ENCODE measurements around the gene RPL23. TPM values are rescaled to one million over a fixed set of nuclear protein-coding genes. Genes with fewer than 3 reads are reported as not detected.
A peak's percentile ranks its signal among the peaks of the same experiment; 100 is the strongest.

Gene RPL23
- total and polyA plus RNA-seq, 9 of the 15 experiments (the other 6 are each of a cell fraction or from before 2014, with no cell fraction given) = 1,745 to 3,667 (median 3,096) TPM

DNA sequence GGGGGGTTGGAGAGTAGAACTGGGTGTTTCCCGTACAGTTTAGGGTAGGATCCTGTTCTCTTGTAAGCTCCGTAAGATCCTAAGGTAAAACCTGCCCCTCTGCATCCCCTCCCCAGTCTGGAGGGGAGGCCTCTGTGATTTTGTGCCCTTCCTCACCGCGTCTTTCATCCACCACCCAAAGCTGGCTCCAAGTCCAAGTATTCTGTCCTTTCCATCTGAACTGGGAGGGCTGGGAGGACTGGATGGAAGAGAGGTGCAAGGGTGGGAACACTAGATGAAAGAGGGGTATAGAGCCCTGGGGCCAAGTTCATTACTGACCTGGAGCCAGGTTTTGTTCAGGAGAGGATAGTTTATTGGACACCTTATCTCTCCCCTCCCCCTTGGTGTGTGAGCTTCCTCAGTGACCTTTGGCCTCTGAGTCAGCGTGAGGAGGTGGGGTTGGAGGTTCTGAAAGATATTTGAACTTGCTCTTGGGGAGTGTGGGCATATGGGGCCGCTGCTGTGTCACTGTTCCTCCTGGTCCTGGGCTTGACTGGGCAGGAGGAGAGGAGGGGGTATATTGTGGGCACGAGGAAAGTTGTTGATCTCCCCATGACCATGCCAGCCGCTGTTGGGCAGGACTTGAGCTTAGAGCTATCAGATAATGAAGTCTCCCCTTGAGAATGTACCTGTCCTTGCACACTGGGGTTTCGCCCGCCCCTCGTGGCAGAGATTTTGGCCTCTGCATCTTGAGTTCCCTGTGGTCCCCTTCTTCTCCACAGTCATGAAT, 17.9 kb upstream of the RPL23 start (continued):
- TF ChIP-seq RAD21 (CRISPR knock-in tag; conservative IDR thresholded peaks at IDR 0.05 in 1 of 2, IDR thresholded peaks at IDR 0.05 in 1 of 2) = peak; percentile 20 to 67; a peak in 3 of 4 replicates
- no peak for TF ChIP-seq ZNF121 (CRISPR knock-in tag; conservative IDR thresholded peaks at IDR 0.05)
- TF ChIP-seq, protein P1, sequence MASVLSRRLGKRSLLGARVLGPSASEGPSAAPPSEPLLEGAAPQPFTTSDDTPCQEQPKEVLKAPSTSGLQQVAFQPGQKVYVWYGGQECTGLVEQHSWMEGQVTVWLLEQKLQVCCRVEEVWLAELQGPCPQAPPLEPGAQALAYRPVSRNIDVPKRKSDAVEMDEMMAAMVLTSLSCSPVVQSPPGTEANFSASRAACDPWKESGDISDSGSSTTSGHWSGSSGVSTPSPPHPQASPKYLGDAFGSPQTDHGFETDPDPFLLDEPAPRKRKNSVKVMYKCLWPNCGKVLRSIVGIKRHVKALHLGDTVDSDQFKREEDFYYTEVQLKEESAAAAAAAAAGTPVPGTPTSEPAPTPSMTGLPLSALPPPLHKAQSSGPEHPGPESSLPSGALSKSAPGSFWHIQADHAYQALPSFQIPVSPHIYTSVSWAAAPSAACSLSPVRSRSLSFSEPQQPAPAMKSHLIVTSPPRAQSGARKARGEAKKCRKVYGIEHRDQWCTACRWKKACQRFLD (CRISPR knock-in tag; IDR thresholded peaks at IDR 0.05) = peak; percentile 43; the same call in 1 of the 2 replicates
- TF ChIP-seq PPARD (CRISPR knock-in tag; IDR thresholded peaks at IDR 0.05) = no peak
- TF ChIP-seq NFE2 (IDR thresholded peaks at IDR 0.05; ENCODE audit: low read depth) = peak; percentile 83; the same call in 1 of the 2 replicates
- no peak for TF ChIP-seq GTF2E2 (tag; IDR thresholded peaks at IDR 0.05)
- no peak for TF ChIP-seq XRCC5 (IDR thresholded peaks at IDR 0.05; ENCODE audit: low read depth, low read length)
- TF ChIP-seq CTBP1 (IDR thresholded peaks at IDR 0.05; ENCODE audit: borderline replicate concordance) = peak; percentile 64; the same call in 1 of the 2 replicates
- TF ChIP-seq EP400 (IDR thresholded peaks at IDR 0.05) = peak; percentile 40; the same call in 1 of the 2 replicates
- peak; percentile 66; the same call in 1 of the 2 replicates for TF ChIP-seq ATF7 (IDR thresholded peaks at IDR 0.05)
- TF ChIP-seq CHCHD3 (CRISPR knock-in tag; IDR thresholded peaks at IDR 0.05) = no peak
- TF ChIP-seq ZFP36 (IDR thresholded peaks at IDR 0.05; ENCODE audit: low read depth, low read length, partially characterized antibody) = no peak
- peak; percentile 49; the same call in 1 of the 2 replicates for TF ChIP-seq SOX6 (IDR thresholded peaks at IDR 0.05)
- peak; percentile 33; the same call in 1 of the 2 replicates for TF ChIP-seq TARDBP (IDR thresholded peaks at IDR 0.05)
- no peak for TF ChIP-seq GABPB1 (CRISPR knock-in tag; IDR thresholded peaks at IDR 0.05)
- peak; percentile 92 for TF ChIP-seq DPF2 (IDR thresholded peaks at IDR 0.05)
- TF ChIP-seq ZNF668 (CRISPR knock-in tag; IDR thresholded peaks at IDR 0.05) = no peak
- TF ChIP-seq ZBTB8A (IDR thresholded peaks at IDR 0.05; ENCODE audit: partially characterized antibody) = no peak
- TF ChIP-seq, protein P2, sequence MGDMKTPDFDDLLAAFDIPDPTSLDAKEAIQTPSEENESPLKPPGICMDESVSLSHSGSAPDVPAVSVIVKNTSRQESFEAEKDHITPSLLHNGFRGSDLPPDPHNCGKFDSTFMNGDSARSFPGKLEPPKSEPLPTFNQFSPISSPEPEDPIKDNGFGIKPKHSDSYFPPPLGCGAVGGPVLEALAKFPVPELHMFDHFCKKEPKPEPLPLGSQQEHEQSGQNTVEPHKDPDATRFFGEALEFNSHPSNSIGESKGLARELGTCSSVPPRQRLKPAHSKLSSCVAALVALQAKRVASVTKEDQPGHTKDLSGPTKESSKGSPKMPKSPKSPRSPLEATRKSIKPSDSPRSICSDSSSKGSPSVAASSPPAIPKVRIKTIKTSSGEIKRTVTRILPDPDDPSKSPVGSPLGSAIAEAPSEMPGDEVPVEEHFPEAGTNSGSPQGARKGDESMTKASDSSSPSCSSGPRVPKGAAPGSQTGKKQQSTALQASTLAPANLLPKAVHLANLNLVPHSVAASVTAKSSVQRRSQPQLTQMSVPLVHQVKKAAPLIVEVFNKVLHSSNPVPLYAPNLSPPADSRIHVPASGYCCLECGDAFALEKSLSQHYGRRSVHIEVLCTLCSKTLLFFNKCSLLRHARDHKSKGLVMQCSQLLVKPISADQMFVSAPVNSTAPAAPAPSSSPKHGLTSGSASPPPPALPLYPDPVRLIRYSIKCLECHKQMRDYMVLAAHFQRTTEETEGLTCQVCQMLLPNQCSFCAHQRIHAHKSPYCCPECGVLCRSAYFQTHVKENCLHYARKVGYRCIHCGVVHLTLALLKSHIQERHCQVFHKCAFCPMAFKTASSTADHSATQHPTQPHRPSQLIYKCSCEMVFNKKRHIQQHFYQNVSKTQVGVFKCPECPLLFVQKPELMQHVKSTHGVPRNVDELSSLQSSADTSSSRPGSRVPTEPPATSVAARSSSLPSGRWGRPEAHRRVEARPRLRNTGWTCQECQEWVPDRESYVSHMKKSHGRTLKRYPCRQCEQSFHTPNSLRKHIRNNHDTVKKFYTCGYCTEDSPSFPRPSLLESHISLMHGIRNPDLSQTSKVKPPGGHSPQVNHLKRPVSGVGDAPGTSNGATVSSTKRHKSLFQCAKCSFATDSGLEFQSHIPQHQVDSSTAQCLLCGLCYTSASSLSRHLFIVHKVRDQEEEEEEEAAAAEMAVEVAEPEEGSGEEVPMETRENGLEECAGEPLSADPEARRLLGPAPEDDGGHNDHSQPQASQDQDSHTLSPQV (IDR thresholded peaks at IDR 0.05) = peak; percentile 34; the same call in 1 of the 2 replicates
- no peak for TF ChIP-seq POLR3A (IDR thresholded peaks at IDR 0.05; ENCODE audit: borderline replicate concordance, extremely low read depth, insufficient read depth, insufficient read length)
- no peak for TF ChIP-seq HDAC8 (tag; IDR thresholded peaks at IDR 0.05)
- peak; percentile 95 for TF ChIP-seq FOSL1 (tag; conservative IDR thresholded peaks at IDR 0.05)
- TF ChIP-seq RB1 (IDR thresholded peaks at IDR 0.05; ENCODE audit: low read depth) = no peak
- TF ChIP-seq NR2C2 (CRISPR knock-in tag; IDR thresholded peaks at IDR 0.05) = peak; percentile 94
- peak; percentile 99 for TF ChIP-seq NR2C2 (tag; IDR thresholded peaks at IDR 0.05)
